GM12878 (cell line): ENCODE results near the gene PUS10. TPM values are rescaled to one million over a fixed set of nuclear protein-coding genes. Genes with fewer than 3 reads are reported as not detected.

Source experiments
- ATF2 ChIP-seq: IDR thresholded peaks from 2 replicates; pipeline ENCODE4 v1.6.1; 2012; ENCODE audit warnings: low read length, inconsistent platforms
- ATF7 ChIP-seq: fragments of 450-650 bp; IDR thresholded peaks from 2 replicates; pipeline ENCODE4 v1.6.1; 2016; ENCODE audit warnings: low read depth, mild to moderate bottlenecking
- CREB1 ChIP-seq: IDR thresholded peaks from 2 replicates; pipeline ENCODE4 v1.6.1; 2012; ENCODE audit warnings: low read depth, mild to moderate bottlenecking, inconsistent platforms
- IKZF2 ChIP-seq, 2 experiments: fragments of 450-650 bp; IDR thresholded peaks; 2 replicates each; pipeline ENCODE4 v1.6.1; 2017; ENCODE audit warnings: mild to moderate bottlenecking in 2 of 2, moderate library complexity in 2 of 2
- JUND ChIP-seq: IDR thresholded peaks from 2 replicates; pipeline ENCODE4 v1.6.1; 2012; ENCODE audit warnings: low read depth, mild to moderate bottlenecking, low read length, improper control_type of control experiment, moderate library complexity
- KLF5 ChIP-seq: fragments of 450-650 bp; IDR thresholded peaks from 2 replicates; pipeline ENCODE4 v1.6.1; 2014; ENCODE audit warnings: mild to moderate bottlenecking; ENCODE audit not compliant: partially characterized antibody
- NR2F1 ChIP-seq: fragments of 450-650 bp; conservative IDR thresholded peaks from 2 replicates; pipeline ENCODE4 v1.6.1; 2017; ENCODE audit warnings: mild to moderate bottlenecking
- POLR2AphosphoS5 ChIP-seq: IDR thresholded peaks from 2 replicates; pipeline ENCODE4 v1.6.1; 2011; ENCODE audit warnings: mild to moderate bottlenecking, low read length, inconsistent platforms
- RAD21 ChIP-seq: IDR thresholded peaks from 2 replicates; pipeline ENCODE4 v1.6.1; 2011; ENCODE audit warnings: mild to moderate bottlenecking, low read depth, low read length, moderate library complexity; ENCODE audit not compliant: insufficient read depth
- RELA ChIP-seq: fragments of 450-650 bp; IDR thresholded peaks from 2 replicates; pipeline ENCODE4 v1.8.0; 2014; ENCODE audit warnings: borderline replicate concordance; ENCODE audit not compliant: partially characterized antibody
- SUZ12 ChIP-seq: fragments of 200-600 bp; sonication (generic); IDR thresholded peaks from one replicate; pipeline ENCODE4 v1.6.1; 2018; ENCODE audit warnings: antibody characterized with exemption, mild to moderate bottlenecking; ENCODE audit not compliant: unreplicated experiment
- TARDBP ChIP-seq: IDR thresholded peaks from 2 replicates; pipeline ENCODE4 v1.6.1; 2016; ENCODE audit warnings: borderline replicate concordance
- TCF7 ChIP-seq: IDR thresholded peaks from 2 replicates; pipeline ENCODE4 v1.6.1; 2014; ENCODE audit warnings: antibody characterized with exemption, borderline replicate concordance
- ZBTB40 ChIP-seq: fragments of 450-650 bp; IDR thresholded peaks from 2 replicates; pipeline ENCODE4 v1.6.1; 2016; ENCODE audit warnings: mild to moderate bottlenecking, moderate library complexity, borderline replicate concordance
- ZNF592 ChIP-seq: fragments of 450-650 bp; IDR thresholded peaks from 2 replicates; pipeline ENCODE4 v1.6.1; 2017; ENCODE audit warnings: mild to moderate bottlenecking, moderate library complexity
- polyA plus RNA-seq, 11 experiments: library from polyadenylated mRNA; depleted of rRNA in 4 of 11; unstranded in 6 of 11; stranded (reverse) in 5 of 11; fragments of >200 nt; fragmentation: Nextera tagmentation in 4 of 11; fragmentation: Illumina TruSeq in 1 of 11; extraction: Ambion mirVana in 4 of 11; extraction: Trizol in 1 of 11; gene quantifications; 1 replicate in 1 of 11; 2 replicates in 10 of 11; pipeline versions ENCODE4 v1.2.1 to v1.2.3, GENCODE V29; 2011 to 2016; ENCODE audit warnings: inconsistent platforms in 2 of 11, missing spikeins in 2 of 11, low read depth in 1 of 11
- total RNA-seq, 4 experiments: library from RNA; depleted of rRNA in 3 of 4; stranded (reverse); fragments of >200 nt in 3 of 4; fragmentation: Illumina TruSeq in 1 of 4; extraction: Trizol in 1 of 4; gene quantifications; 2 replicates each; pipeline versions ENCODE4 v1.2.1 to v1.2.3, GENCODE V29; 2013 to 2021

PUS10 gene
- total and polyA plus RNA-seq, 10 of the 15 experiments (the other 5 are each of a cell fraction or from before 2014, with no cell fraction given): 9.1 to 17.0 (median 13.0) TPM

- TF ChIP-seq ZBTB40 (no peak), ATF7 (no peak), CREB1 (no peak), KLF5 (no peak), POLR2AphosphoS5 (no peak), ZNF592 (no peak), ATF2 (no peak), RELA (no peak), JUND (no peak), TCF7 (no peak), RAD21 (no peak), SUZ12 (no peak), IKZF2 (IDR thresholded peaks at IDR 0.05) (no peak), TARDBP (no peak), NR2F1 (no peak)
- TF ChIP-seq, all 136 proteins: peak for 0
These were observed 71.0 kb downstream of the PUS10 start (continued) for GRCh38 chr2:60947056-60947455.
